GM18519 (cell line): ENCODE data around the gene ENDOD1.
"Not testable (repeated sequence)": the region's sequence is repeated elsewhere in the genome, so short reads cannot be mapped to it uniquely, and the experiment has no call there.

ENCODE experiments used
- ATAC-seq: cut with Tn5 transposase; IDR thresholded peaks from one replicate; pipeline ENCODE4 v1.9.1; 2021; ENCODE audit warnings: mild to moderate bottlenecking, moderate library complexity; ENCODE audit not compliant: unreplicated experiment, low FRiP score

Gene ENDOD1

DNA sequence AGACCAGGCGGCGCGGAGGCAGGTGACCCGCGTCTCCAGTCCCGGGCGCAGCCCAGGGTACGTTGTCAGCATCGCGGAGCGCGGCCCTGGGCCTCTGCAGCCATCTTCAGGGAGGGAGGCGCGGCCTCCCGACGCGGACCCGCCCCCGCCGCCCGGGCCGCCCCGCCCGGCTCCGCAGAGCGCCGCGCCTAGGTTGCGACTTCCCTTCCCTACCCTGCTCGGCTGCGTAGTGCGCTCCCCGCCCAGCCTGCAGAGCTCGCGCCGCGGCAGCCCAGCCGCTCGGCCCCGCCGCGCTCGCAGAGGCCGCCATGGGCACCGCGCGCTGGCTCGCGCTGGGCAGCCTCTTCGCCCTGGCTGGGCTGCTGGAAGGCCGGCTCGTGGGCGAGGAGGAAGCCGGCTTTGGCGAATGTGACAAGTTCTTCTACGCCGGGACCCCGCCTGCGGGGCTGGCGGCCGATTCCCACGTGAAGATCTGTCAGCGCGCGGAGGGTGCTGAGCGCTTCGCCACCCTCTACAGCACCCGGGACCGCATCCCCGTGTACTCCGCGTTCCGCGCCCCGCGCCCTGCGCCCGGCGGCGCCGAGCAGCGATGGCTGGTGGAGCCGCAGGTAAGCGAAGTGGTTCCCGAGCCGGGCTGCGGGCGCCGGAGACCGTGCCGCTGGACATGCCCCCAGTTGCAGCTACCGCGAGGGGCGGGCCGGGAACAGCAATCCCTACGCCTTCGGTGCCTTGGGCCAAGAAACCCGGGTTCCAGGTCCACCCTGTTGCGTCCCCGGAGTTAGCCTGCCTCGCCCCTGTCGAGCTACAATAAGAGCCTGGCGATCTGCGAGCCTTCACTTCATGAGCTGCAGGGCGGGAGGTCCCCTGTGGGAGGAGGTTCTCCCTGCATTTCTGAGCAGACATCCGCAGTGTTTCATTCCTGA, at the start of gene ENDOD1:
Gene ENDOD1 (plus strand): TSS at position 227 of the 923 bp plus-strand sequence. CDS start 82 bp downstream, at position 309.
- ATAC-seq, result peak; percentile 87

DNA sequence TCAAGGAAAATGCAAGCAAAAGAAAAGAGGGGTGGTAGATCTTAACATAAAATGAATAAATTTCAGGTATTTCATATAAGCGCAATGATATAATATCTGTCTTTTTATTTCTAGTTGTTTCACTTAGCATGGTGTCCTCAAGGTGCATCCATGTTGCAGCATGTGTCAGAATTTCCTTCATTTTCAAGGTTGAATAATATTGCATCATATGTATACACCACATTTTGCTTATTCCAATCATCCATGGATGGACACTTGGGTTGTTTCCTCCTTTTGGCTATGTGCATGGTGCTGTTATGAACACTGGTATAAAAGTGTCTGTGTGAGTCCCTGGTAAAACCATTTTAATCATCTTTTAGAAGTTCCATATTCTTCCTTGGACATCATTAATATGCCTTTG, 47.4 kb upstream of the ENDOD1 start:
- ATAC-seq, result no peak

DNA sequence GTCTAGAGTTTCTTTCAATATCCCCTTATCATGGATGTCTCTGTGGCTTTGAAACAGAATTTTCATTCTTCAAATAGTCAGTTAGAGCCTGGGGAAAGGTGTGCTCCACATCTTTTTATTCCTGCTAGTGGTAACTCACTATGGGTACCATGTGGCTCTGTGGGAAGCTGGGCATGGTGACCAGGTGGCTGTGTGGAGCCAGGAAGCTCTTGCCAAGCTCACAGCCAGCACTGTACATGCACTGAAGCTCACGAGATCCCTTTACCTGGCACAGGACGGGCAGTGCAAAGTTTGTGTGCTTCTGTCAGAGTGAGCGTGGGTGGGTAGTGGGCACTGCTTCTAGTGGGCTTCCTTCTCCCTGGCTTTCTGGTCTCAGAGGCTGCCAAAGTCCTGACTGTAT, 46.7 kb upstream of the ENDOD1 start:
- ATAC-seq, result no peak

GRCh38 chr11:95044010-95044409, 45.6 kb upstream of the ENDOD1 start:
- ATAC-seq, result no peak

GRCh38 chr11:95045812-95046211, 43.8 kb upstream of the ENDOD1 start:
- ATAC-seq, result no peak

DNA sequence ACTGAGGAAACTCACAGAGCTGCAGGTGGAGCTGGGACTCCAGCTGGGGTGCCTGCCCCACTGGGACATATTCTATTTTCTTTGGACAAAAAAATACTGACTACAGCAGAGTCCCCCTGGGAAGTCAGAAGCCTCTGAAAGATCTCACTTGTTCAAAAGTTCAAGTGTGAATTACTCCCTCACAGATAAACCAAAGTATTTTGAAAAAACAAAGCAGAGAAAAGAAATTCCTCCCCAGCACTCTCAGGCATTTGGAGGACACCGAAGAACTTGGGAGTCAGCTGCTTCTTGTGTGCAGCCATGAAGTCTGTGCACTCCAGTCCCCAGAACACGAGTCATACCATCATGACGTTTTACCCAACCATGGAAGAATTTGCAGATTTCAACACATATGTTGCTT, 40.5 kb upstream of the ENDOD1 start, which contains the start of gene KDM4F:
Gene KDM4F (plus strand): TSS at position 301 of the 400 bp plus-strand sequence.
- not testable (repeated sequence) for ATAC-seq

DNA sequence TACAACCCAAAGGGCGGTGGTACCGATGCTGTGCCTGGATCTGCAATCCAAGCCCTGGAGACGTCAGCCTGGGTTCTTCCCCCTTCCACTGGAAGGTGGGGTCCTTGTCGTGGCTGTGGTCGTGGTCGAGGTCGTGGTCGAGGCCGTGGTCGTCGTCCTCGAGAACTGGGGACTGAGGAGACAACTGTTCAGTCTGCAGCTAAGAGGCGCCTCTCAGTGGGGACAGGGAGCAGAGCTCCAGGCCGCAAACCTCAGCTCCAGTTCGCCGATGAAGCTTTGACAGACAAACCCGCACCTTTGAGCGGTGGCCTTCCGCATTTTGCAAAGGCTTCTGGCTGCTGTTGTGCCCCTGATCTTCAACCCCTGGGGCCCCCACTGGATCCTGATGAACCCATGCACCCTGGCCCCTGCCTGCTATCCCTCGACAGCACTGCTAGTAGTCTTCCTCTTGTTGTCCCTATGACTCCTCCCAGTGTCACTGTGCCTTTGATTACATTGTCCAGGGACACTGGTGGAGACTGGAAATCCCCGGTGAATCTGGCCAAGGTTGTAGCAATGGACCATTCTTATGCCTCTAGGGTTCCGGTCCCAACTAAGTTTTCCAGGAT, 38.9 kb upstream of the ENDOD1 start:
- ATAC-seq, result no peak

GRCh38 chr11:95054356-95054755, 35.3 kb upstream of the ENDOD1 start:
- no peak for ATAC-seq

DNA sequence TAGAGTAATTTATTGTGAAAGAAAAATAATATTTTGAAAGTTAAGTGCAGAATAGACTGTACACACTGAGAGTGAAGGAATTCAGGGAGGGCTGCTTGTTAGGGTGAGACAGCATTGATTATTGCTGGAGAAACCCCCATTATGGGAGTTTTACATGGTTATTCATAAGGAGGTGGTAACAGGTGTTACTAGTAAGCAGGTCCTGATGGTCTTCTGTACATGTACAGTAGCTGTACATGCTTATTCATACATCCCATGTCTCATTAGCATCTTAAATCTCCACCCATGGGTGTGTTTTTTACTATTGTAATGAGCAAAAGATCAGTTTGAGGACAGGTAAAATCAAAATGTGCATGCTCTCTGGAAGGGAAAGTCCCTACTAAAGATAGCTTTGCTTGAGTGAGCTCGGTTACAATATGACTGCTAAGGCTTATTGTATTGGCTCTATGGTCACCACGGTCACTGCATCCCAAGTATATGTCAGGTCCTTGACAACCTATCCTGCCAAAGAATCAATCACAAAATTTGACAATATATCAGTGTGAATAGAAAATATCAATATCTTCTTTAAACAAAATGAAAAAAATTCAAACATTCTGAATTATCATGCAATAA, 34.3 kb upstream of the ENDOD1 start:
- ATAC-seq, result peak; percentile 99

DNA sequence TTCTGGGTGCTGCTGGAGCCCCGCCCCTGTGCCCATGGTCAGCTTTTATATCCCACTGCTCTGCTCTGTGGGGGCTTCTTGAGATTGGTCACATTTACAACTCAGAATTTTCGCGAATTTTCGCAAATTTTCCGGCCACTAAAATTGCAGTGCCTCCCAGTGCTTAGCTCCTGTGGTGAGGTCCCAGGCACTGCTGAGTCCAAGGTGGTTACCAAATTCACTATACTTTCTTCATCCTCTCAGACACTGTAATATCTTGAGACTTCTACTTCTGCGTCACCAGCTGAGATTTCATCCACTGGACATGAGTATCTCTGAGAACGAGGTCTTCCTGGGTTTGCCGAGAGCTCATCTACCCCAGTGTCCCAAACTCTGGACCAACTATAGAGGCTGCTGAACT, 31.7 kb upstream of the ENDOD1 start:
- no peak for ATAC-seq

DNA sequence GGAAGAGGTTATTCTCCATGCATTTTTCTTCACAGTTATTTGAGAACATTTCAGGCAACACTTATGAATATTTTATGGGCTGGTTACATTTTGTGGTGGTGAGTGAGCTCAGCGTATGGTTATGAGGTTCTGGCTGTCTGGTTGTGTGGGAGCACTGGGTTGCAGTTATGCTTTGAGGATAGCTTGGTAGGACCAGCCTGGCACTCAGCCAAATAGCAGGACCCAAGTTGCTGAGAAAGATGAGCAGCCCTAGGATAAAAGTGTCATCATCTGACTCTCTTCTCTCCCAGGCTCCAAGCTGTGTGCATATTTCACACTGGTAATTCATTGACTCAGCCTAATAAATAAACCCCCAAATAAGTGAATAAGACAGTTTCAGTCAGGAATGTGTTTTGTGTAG, 31.0 kb upstream of the ENDOD1 start:
- ATAC-seq, result no peak

GRCh38 chr11:95059046-95059445, 30.6 kb upstream of the ENDOD1 start:
- no peak for ATAC-seq

DNA sequence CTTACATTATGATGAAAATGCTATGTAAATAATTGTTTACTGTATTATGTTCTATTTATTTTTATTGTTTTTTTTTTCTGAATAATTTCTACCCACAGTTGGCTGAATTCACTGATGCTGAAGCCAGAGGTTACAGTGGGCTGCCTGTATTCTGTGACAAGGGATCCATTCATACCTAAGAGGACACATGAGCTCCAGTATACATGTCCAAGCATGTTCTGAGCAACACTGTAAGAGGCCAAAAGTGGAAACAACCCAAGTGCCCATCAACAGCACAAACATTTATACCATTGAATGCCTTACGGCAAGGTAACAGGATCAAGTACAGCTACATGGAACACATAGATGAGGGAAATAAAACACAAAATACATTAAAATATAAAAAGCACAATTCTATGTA, 24.3 kb upstream of the ENDOD1 start:
- ATAC-seq, result no peak

GRCh38 chr11:95066716-95067038, 23.0 kb upstream of the ENDOD1 start, which contains the start of gene SRSF8:
Gene SRSF8 (plus strand): TSS chr11:95066919. CDS start chr11:95067227, 308 bp downstream.
- ATAC-seq, result peak; percentile 18

DNA sequence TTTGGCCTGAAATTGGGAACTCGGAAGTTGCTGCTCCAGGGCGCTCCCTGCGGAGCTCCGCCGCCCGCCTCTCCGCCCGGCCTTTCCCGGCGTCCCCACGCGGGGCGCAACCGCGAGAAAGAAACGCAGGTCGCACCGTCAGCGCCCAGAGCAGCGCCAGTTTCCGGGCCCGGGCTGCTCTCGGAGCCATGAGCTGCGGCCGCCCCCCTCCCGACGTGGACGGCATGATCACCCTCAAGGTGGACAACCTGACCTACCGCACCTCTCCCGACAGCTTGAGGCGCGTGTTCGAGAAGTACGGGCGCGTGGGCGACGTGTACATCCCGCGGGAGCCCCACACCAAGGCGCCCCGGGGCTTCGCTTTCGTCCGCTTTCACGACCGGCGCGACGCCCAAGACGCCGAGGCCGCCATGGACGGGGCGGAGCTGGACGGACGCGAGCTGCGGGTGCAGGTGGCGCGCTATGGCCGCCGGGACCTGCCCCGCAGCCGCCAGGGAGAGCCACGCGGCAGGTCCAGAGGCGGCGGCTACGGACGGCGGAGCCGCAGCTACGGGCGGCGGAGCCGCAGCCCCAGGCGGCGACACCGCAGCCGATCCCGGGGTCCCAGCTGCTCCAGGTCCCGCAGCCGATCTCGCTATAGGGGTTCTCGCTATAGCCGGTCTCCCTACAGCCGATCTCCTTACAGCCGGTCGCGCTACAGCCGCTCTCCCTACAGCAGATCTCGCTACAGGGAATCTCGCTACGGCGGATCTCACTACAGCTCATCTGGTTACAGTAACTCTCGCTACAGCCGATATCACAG, 22.4 kb upstream of the ENDOD1 start:
- ATAC-seq, result peak; percentile 39

- ATAC-seq, result no peak
Observed at GRCh38 chr11:95067841-95068219, 21.8 kb upstream of the ENDOD1 start.

DNA sequence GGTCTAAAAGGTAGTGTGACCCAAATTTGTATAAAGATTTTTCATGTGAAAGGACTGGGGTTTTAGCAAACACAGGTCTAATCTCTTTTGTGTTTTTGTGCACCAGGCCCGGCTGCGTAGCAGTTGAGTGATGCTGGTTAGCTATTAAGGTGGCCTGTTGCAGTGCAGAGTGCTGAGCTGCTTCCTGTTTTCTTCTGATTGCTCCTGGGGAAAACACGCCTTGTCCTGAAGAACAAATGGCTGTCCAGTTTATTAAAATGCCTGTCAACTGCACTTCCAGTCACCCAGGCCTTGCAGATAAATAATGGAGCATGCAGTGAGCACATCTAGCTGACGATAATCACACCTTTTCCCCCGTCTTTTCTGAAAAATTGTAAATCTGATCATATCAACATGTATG, 21.1 kb upstream of the ENDOD1 start:
- ATAC-seq, result peak; percentile 68

- no peak for ATAC-seq
Observed at GRCh38 chr11:95070471-95070870, 19.2 kb upstream of the ENDOD1 start.

DNA sequence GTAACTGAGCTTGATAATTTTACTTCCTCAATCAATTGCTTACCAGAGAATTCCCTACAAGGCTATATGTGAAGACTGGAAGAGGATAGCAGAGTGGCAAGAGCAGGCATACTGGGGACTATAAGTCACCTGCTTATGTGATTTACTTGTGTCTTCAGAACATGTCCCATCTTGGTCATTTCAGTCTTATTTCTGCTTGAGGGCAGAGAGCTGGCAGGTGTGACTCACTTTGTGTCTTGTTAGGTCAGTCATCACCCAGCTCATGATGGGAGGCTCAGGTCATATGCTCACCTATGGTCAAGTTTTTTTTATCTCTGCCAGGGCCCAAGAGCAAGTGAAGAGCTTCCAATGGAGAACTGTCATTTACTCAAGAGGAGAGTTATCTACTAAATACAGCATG, 16.7 kb upstream of the ENDOD1 start:
- ATAC-seq, result no peak

- no peak for ATAC-seq
Observed at GRCh38 chr11:95074792-95075563, 14.7 kb upstream of the ENDOD1 start.
